B cell (primary cell): ENCODE results near the gene ATP6V1F.

Source experiments
- CTCF ChIP-seq: fragments of 200-600 bp; IDR thresholded peaks from one replicate; pipeline ENCODE4 v1.8.0; 2022; ENCODE audit warnings: antibody characterized with exemption, mild to moderate bottlenecking
- EZH2 ChIP-seq: IDR thresholded peaks from 2 replicates; pipeline ENCODE4 v1.6.1; 2012; ENCODE audit warnings: borderline replicate concordance, low read depth, mild to moderate bottlenecking, moderate library complexity, low read length; ENCODE audit not compliant: insufficient read depth, poor library complexity, severe bottlenecking

- TF ChIP-seq CTCF (no peak), EZH2 (no peak)
Measured at GRCh38 chr7:128868624-128869137, 6.0 kb downstream of the ATP6V1F start.
